A549 treated with RU486 at 1 μM for 4 hours (cell line): ENCODE measurements around the gene HAUS2. TPM values are rescaled to one million over a fixed set of nuclear protein-coding genes. Genes with fewer than 3 reads are reported as not detected.

ENCODE experiments used
- total RNA-seq: library from RNA; stranded (reverse); fragments of 200-300 nt; extraction: Qiagen RNA extraction; gene quantifications from 5 replicates; pipeline ENCODE4 v1.2.3, GENCODE V29; 2022; ENCODE audit warnings: low read depth

The HAUS2 gene
- total RNA-seq: 14.5 to 21.0 TPM (median 19.6 TPM) in 5 replicates

DNA sequence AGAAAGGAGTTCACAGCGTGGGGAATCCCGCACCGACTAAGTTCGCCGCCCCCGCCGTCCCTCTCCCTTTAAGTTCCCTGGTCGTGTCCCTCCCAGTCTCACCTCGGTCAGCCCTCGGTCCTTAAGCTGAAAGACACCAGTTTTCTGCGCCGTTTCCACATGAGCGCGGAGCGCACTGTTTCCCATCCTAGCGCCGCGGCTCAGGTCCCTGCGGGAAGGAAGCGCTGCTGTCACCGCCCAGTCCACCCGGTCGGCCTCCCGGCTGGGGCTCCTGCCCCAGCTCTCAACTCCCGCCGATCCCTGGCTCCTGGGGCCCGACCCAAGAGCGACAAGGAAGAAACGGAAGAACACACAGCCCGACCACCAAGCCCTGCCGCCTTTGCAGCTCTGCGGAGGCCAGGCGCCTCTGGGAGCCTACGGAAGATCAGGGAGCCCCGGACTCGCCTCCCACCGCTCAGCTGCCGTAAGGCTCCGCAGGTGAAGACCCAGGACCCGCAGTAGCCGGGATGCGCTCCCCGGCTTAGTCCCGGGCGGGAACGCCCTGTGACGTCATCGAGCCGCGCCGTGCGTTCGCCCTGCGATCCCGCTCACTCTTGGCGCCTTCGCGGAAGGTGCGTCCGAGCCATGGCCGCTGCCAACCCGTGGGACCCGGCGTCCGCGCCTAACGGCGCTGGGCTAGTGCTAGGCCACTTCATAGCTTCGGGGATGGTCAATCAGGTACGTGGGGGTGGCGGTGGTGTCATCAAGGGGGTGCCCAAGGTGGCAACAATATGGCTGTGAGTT lies at the start of gene HAUS2, which contains the start of gene LRRC57:
TSS of gene HAUS2 (plus strand) at position 590 of the 783 bp plus-strand sequence. CDS start at position 625, 35 bp downstream.
TSS of gene LRRC57 (minus strand) at position 545 of the 783 bp plus-strand sequence. CDS start at position 186, 359 bp downstream.

DNA sequence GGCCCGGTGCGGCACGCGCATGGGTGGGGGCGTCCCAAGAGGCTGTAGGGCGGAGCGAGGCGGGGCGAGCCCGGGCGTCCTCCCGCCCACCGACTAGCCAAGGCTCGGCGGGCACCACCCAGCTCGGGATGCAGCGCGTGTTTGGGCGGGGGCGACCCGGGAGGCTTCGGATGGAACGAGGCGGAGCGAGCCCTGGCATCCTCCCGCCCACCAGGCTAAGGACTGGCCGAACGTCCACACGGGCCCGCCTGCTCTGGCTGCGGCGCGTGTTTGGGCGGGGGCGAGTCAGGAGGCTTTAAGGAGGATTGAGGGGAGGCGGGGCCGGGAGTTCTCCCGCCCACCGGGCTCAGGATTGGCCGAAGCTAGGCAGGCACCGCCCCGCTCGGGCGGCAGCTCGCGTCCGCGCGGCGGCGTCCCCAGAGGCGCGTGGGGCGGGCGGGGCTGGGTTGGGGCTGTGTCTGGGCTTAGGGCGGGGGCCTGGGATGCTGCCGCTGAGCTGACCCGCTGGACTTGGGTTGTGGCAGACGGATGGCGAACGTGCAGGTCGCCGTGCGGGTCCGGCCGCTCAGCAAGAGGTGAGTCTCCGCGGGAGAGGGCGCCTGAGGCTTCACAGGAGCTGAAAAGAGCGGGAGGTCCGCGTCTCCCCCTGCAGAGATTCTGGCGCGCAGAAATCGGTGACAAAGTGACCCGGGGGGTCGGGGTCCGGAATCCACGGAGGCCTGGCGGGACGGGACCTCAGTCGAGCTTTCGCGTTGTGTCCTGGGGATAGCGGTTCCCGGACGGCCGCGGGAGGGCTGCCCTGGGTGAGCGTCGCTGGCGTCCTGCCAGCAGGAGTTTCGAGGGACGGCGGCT lies 26.8 kb downstream of the HAUS2 start, which contains the start of gene STARD9:
TSS of gene STARD9 (plus strand) at position 419 of the 852 bp plus-strand sequence. CDS start at position 529, 110 bp downstream.

Other genes with a start within 250 kb of the HAUS2 start
- gene CAPN3, start 189.3 kb upstream of the HAUS2 start, total RNA-seq: 0.22 to 0.87 TPM (median 0.43 TPM) in 4 of 5 replicates, not detected in the other
- 6.5 to 11.7 TPM (median 10.7 TPM) in 5 replicates for gene ZNF106, start 57.7 kb upstream of the HAUS2 start, total RNA-seq
- gene SNAP23, start 53.2 kb upstream of the HAUS2 start, total RNA-seq: 15.9 to 42.0 TPM (median 22.9 TPM) in 5 replicates
- 11.1 to 11.6 TPM (median 11.5 TPM) in 5 replicates for gene LRRC57, start within 50 bp of the HAUS2 start, total RNA-seq
- gene STARD9, start 26.8 kb downstream of the HAUS2 start, total RNA-seq: 1.1 to 1.8 TPM (median 1.6 TPM) in 5 replicates
- 4.8 to 7.1 TPM (median 6.4 TPM) in 5 replicates for gene CDAN1, start 188.3 kb downstream of the HAUS2 start, total RNA-seq